ENCODE data around the gene SKI.
A peak's percentile ranks its signal among the peaks of the same experiment; 100 is the strongest.

SKI gene

DNA sequence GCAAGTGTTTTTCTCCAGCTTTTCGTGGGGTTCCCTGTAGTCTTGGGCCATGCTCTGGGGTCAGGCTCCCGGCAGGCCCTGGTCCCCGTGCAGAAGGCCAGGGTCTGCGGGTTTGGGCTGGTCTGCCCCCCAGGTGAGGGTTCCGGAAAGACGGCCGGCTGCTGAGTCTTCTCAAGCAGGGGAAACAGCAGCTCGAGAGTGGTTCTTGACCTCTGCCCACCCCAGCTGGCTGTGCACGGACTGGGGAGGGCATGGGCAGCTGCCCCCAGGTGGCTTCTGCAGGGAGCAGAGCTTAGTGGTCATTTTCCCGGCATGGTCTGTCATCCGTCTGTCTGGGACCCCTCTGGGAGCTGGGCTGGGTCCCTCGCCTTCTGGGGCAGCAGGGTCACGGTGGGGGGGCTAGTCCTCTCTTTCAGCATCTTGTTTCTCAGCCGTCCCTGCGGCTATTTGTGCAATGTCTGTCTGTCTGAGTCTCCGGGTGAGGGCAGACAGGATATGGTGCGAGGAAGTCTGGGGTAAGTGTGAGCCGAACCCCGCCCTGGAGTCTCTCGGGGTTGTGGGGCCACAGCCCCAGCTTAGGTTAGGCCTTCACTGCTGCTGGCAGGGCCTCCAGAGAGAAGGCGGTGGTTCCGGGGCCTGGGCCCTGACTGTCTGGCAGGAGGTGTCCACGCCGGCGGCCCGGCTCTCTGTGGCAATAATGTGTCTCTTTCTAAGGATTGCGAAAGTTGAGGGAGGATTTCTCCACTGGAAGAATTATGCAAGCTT, 6.1 kb downstream of the SKI start:
- Histone ChIP-seq H3K9me3 (ENCODE audit: control extremely low read depth in 1 of 5, control insufficient read depth in 4 of 5, insufficient read depth in 2 of 5, low read depth in 1 of 5, low read length in 4 of 5) (no peaks in the 10 kb centered on the region), H3K27ac (ENCODE audit: insufficient read depth in 1 of 2, low read depth in 1 of 2, low read length in 2 of 2, poor library complexity in 1 of 2, severe bottlenecking in 2 of 2) (peak overlapping the region; percentile 40 to 71), H3K27me3 (replicated peaks in 2 of 5; ENCODE audit: control insufficient read depth in 4 of 5, insufficient read depth in 5 of 5, low read length in 4 of 5) (no peaks in the 10 kb centered on the region), H3K36me3 (ENCODE audit: control insufficient read depth in 4 of 4, insufficient read depth in 4 of 4, low read length in 3 of 4) (peaks cover 0 to 6% (median under 1%) of the 10 kb centered on the region in 4 experiments), H3K4me1 (ENCODE audit: control extremely low read depth in 1 of 4, control insufficient read depth in 4 of 4, insufficient read depth in 4 of 4, low read length in 3 of 4) (peaks cover 6 to 95% (median 83%) of the 10 kb centered on the region in 4 experiments), H3K4me3 (ENCODE audit: control insufficient read depth in 1 of 7, extremely low read depth in 1 of 7, insufficient read depth in 4 of 7, low read depth in 2 of 7, low read length in 6 of 7) (peak overlapping the region in 5 of 7 experiments; percentile 8 to 60 (median 36))
- POLR2A ChIA-PET: interaction anchor here (0.6 to 8.8 kb wide), 14 partner anchors 9 to 77 kb away, joined by 3 to 150 read pairs (median 6); partner anchors contain the start of gene FAAP20
- 27% methylated on average over 25 of the region's 27 CpGs for WGBS (ENCODE audit: insufficient coverage)
- CTCF ChIA-PET: interaction anchor here (1.1 to 4.3 kb wide), 12 partner anchors 9 to 147 kb away, joined by 3 to 21 read pairs (median 4); partner anchors contain the start of gene FAAP20
- peak; percentile 57 to 86 (median 81) for DNase-seq

DNA sequence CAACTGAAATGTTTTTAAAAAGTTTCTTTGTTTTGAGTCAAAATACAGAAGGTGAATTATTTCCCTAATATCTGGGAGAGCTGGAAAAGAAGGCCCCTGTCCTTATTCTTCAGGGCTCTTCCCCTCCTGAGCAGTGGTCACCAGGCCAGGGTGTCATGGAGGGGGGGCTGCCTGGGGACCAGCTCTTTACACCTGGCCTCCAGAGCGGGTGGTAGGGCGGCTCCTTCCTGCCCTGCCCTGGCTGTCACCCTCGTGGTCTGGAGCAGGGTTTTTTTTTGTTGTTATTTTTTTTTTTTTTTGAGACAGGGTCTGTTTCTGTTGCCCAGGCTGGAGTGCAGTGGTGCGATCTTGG, 6.6 kb downstream of the SKI start:
- H3K4me3 ChIP-seq (ENCODE audit: control insufficient read depth in 1 of 7, extremely low read depth in 1 of 7, insufficient read depth in 4 of 7, low read depth in 2 of 7, low read length in 6 of 7): peak overlapping the region in 2 of 7 experiments; percentile 0 to 36
- POLR2A ChIA-PET: interaction anchor here (0.6 to 8.8 kb wide), 11 partner anchors 9 to 77 kb away, joined by 3 to 150 read pairs (median 5); no protein-coding TSS in a partner anchor
- H3K27me3 ChIP-seq (replicated peaks in 2 of 5; ENCODE audit: control insufficient read depth in 4 of 5, insufficient read depth in 5 of 5, low read length in 4 of 5): no peaks in the 10 kb centered on the region
- 20% methylated on average over 1 of the region's 4 CpGs for WGBS (ENCODE audit: insufficient coverage)
- peak in 1 of 3 donors; percentile 37 for DNase-seq
- CTCF ChIA-PET: interaction anchor here (1.1 to 4.3 kb wide), 8 partner anchors 8 to 66 kb away, joined by 3 to 21 read pairs (median 3); no protein-coding TSS in a partner anchor
- H3K9me3 ChIP-seq (ENCODE audit: control extremely low read depth in 1 of 5, control insufficient read depth in 4 of 5, insufficient read depth in 2 of 5, low read depth in 1 of 5, low read length in 4 of 5): no peaks in the 10 kb centered on the region
- H3K36me3 ChIP-seq (ENCODE audit: control insufficient read depth in 4 of 4, insufficient read depth in 4 of 4, low read length in 3 of 4): peaks cover 0 to 6% (median under 1%) of the 10 kb centered on the region in 4 experiments
- peaks cover 6 to 95% (median 79%) of the 10 kb centered on the region in 4 experiments for H3K4me1 ChIP-seq (ENCODE audit: control extremely low read depth in 1 of 4, control insufficient read depth in 4 of 4, insufficient read depth in 4 of 4, low read length in 3 of 4)
- peak overlapping the region; percentile 40 to 71 for H3K27ac ChIP-seq (ENCODE audit: insufficient read depth in 1 of 2, low read depth in 1 of 2, low read length in 2 of 2, poor library complexity in 1 of 2, severe bottlenecking in 2 of 2)

DNA sequence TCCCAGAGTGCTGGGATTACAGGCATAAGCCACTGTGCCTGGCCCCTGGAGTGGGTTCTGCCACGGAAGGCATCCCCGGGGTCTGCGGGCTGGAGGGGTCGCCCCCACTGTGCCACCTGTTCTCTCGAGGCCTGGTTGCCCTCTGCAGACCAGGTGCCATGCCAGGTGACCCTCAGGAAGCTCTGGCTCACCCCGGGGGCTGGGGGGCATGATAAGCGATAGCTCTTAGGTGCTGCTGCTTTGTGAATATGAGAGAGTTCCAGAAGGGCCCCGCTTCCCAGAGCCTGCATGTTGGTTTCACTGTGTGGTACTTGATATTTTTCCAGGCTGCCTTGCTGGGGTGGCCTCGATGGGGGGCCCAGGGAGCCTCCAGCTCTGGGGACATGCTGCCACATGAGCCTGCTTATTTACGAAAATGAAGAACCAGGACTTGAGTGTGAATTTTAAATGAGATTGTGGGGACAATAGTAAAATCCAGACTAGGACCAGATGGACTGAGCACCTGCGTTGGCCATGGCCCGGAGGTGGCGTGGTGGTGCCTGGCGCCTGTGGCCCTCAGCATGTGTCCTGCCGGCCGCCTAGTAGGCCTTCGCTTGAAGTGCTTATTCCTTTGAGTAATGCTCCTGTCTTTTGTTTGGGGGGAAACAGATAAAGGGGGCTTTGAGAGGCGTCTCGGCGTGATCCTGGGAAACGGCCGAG, 7.3 kb downstream of the SKI start:
- Histone ChIP-seq H3K4me1 (ENCODE audit: control extremely low read depth in 1 of 4, control insufficient read depth in 4 of 4, insufficient read depth in 4 of 4, low read length in 3 of 4) (peaks cover 6 to 95% (median 77%) of the 10 kb centered on the region in 4 experiments), H3K9me3 (ENCODE audit: control extremely low read depth in 1 of 5, control insufficient read depth in 4 of 5, insufficient read depth in 2 of 5, low read depth in 1 of 5, low read length in 4 of 5) (no peaks in the 10 kb centered on the region), H3K27me3 (replicated peaks in 2 of 5; ENCODE audit: control insufficient read depth in 4 of 5, insufficient read depth in 5 of 5, low read length in 4 of 5) (no peaks in the 10 kb centered on the region), H3K4me3 (ENCODE audit: control insufficient read depth in 1 of 7, extremely low read depth in 1 of 7, insufficient read depth in 4 of 7, low read depth in 2 of 7, low read length in 6 of 7) (no peak overlapping the region), H3K27ac (ENCODE audit: insufficient read depth in 1 of 2, low read depth in 1 of 2, low read length in 2 of 2, poor library complexity in 1 of 2, severe bottlenecking in 2 of 2) (peak overlapping the region in 1 of 2 experiments; percentile 71), H3K36me3 (ENCODE audit: control insufficient read depth in 4 of 4, insufficient read depth in 4 of 4, low read length in 3 of 4) (peaks cover 0 to 6% (median under 1%) of the 10 kb centered on the region in 4 experiments)
- WGBS (ENCODE audit: insufficient coverage): 92% methylated on average over 17 of the region's 22 CpGs
- no peak for DNase-seq
- ChIA-PET CTCF (interaction anchor here (1.2 to 4.3 kb wide), 5 partner anchors 8 to 66 kb away, joined by 3 to 21 read pairs (median 3); no protein-coding TSS in a partner anchor), POLR2A (interaction anchor here (0.6 to 8.8 kb wide), 3 partner anchors 12 to 65 kb away, joined by 3 to 150 read pairs (median 8); no protein-coding TSS in a partner anchor)

DNA sequence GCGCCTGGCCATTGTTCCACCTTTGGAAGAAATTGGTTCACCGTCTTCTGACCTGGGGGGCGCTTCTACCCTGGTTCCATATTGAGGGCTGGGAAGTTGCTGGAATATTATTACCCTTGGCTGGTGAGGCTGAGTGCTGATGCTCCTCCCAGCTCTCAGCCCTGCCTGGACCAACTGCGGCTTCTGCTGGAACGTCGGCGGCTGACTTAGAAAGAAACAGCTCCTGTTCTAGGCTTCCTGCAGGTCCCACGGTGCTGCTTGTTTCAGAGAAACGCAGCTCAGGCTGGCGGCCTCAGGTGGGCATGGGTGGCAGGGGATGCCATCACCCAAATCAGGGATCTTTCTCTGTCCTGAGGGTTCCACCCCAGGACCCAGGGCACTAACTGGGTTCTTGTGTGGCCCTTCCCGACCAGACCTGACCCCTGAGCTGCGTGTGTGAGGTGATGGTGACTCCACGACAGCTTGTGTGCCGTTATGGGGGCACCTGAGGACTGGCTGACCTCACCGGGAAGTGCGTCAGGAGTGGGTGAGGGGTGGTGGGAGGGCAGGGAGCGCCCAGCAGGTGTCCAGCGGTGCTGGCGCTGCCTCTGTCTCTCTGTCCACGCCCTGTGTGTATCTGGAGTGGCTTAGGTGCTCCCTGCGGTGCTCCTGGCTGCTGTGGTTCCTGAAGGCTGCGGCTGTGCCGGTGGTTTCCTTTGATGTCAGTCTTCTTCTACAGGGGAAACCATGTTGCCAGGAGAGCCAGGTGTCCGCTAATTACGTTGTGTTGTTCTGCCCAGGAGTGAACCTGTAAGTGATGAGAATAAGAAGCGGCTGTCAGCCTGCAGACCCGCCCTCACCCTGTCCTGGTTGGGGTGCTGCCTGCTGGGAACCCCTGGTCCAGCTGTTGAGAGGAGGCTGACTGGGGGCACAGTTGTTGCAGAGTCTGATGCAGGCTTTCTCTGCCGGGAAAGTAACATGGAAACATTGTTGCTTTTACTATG, 8.9 kb downstream of the SKI start:
- H3K4me3 ChIP-seq (ENCODE audit: control insufficient read depth in 1 of 7, extremely low read depth in 1 of 7, insufficient read depth in 4 of 7, low read depth in 2 of 7, low read length in 6 of 7): peak overlapping the region in 1 of 7 experiments; percentile 10
- H3K27ac ChIP-seq (ENCODE audit: insufficient read depth in 1 of 2, low read depth in 1 of 2, low read length in 2 of 2, poor library complexity in 1 of 2, severe bottlenecking in 2 of 2): no peak overlapping the region
- H3K4me1 ChIP-seq (ENCODE audit: control extremely low read depth in 1 of 4, control insufficient read depth in 4 of 4, insufficient read depth in 4 of 4, low read length in 3 of 4): peaks cover 6 to 85% (median 63%) of the 10 kb centered on the region in 4 experiments
- H3K27me3 ChIP-seq (replicated peaks in 2 of 5; ENCODE audit: control insufficient read depth in 4 of 5, insufficient read depth in 5 of 5, low read length in 4 of 5): no peaks in the 10 kb centered on the region
- H3K36me3 ChIP-seq (ENCODE audit: control insufficient read depth in 4 of 4, insufficient read depth in 4 of 4, low read length in 3 of 4): peaks cover 0 to 10% (median 3%) of the 10 kb centered on the region in 4 experiments
- 79% methylated on average over 25 of the region's 28 CpGs for WGBS (ENCODE audit: insufficient coverage)
- DNase-seq: peak in 2 of 3 donors; percentile 41 to 52
- no peaks in the 10 kb centered on the region for H3K9me3 ChIP-seq (ENCODE audit: control extremely low read depth in 1 of 5, control insufficient read depth in 4 of 5, insufficient read depth in 2 of 5, low read depth in 1 of 5, low read length in 4 of 5)
- POLR2A ChIA-PET: interaction anchor here (0.5 to 8.1 kb wide), 3 partner anchors 7 to 21 kb away, joined by 3 to 42 read pairs (median 7); partner anchors contain the start of gene SKI
- CTCF ChIA-PET: interaction anchor here (0.7 to 1.7 kb wide), 6 partner anchors 12 to 42 kb away, joined by 3 to 5 read pairs (median 4); no protein-coding TSS in a partner anchor

GRCh38 chr1:2237773-2238172, 9.7 kb downstream of the SKI start:
- Histone ChIP-seq H3K27me3 (replicated peaks in 2 of 5; ENCODE audit: control insufficient read depth in 4 of 5, insufficient read depth in 5 of 5, low read length in 4 of 5) (no peaks in the 10 kb centered on the region), H3K36me3 (ENCODE audit: control insufficient read depth in 4 of 4, insufficient read depth in 4 of 4, low read length in 3 of 4) (peaks cover 0 to 7% (median 2%) of the 10 kb centered on the region in 4 experiments), H3K4me1 (ENCODE audit: control extremely low read depth in 1 of 4, control insufficient read depth in 4 of 4, insufficient read depth in 4 of 4, low read length in 3 of 4) (peaks cover 6 to 77% (median 55%) of the 10 kb centered on the region in 4 experiments), H3K27ac (ENCODE audit: insufficient read depth in 1 of 2, low read depth in 1 of 2, low read length in 2 of 2, poor library complexity in 1 of 2, severe bottlenecking in 2 of 2) (no peak overlapping the region), H3K4me3 (ENCODE audit: control insufficient read depth in 1 of 7, extremely low read depth in 1 of 7, insufficient read depth in 4 of 7, low read depth in 2 of 7, low read length in 6 of 7) (peak overlapping the region in 1 of 7 experiments; percentile 2), H3K9me3 (ENCODE audit: control extremely low read depth in 1 of 5, control insufficient read depth in 4 of 5, insufficient read depth in 2 of 5, low read depth in 1 of 5, low read length in 4 of 5) (no peaks in the 10 kb centered on the region)
- ChIA-PET POLR2A (interaction anchor here (0.6 to 8.1 kb wide), 3 partner anchors 8 to 72 kb away, joined by 3 to 42 read pairs (median 7); partner anchors contain the start of gene SKI), CTCF (interaction anchor here (0.7 to 1.7 kb wide), 6 partner anchors 13 to 42 kb away, joined by 3 to 5 read pairs (median 4); no protein-coding TSS in a partner anchor)
- WGBS (ENCODE audit: insufficient coverage): 90% methylated on average over 13 of the region's 19 CpGs
- DNase-seq: no peak
